BE2C (cell line): ENCODE measurements around the gene CAMK2D.

Source experiments
- DNase-seq: peaks from one replicate; pipeline ENCODE4 v3.0.0-alpha.2; 2020
- H3K27me3 ChIP-seq: fragments of 250-450 bp; sonication (Bioruptor Pico); 2 replicates; pipeline ENCODE4 v1.5.1; 2020; ENCODE audit warnings: mild to moderate bottlenecking
- H3K36me3 ChIP-seq: fragments of 250-450 bp; sonication (Bioruptor Pico); 2 replicates; pipeline ENCODE4 v1.5.1; 2020; ENCODE audit warnings: mild to moderate bottlenecking
- H3K4me1 ChIP-seq: fragments of 250-450 bp; sonication (Bioruptor Pico); 2 replicates; pipeline ENCODE4 v1.5.1; 2020
- H3K4me3 ChIP-seq: 2 replicates; pipeline ENCODE4 v1.5.1; 2011; ENCODE audit warnings: low read depth, low read length
- H3K9me3 ChIP-seq: fragments of 250-450 bp; sonication (Bioruptor Pico); 2 replicates; pipeline ENCODE4 v1.5.1; 2020
- CTCF ChIP-seq: IDR thresholded peaks from 2 replicates; pipeline ENCODE4 v1.5.1; 2012; ENCODE audit warnings: mild to moderate bottlenecking, low read depth, low read length

The CAMK2D gene

GRCh38 chr4:113561758-113562157 lies 199.8 kb downstream of the CAMK2D start:
- no peaks in the 10 kb centered on the region for H3K27me3 ChIP-seq
- H3K36me3 ChIP-seq = no peaks in the 10 kb centered on the region
- no peaks in the 10 kb centered on the region for H3K4me1 ChIP-seq
- H3K4me3 ChIP-seq = no peak overlapping the region
- TF ChIP-seq CTCF = no peak
- DNase-seq = no peak
- H3K9me3 ChIP-seq = no peaks in the 10 kb centered on the region

- H3K9me3 ChIP-seq = no peaks in the 10 kb centered on the region
- no peaks in the 10 kb centered on the region for H3K27me3 ChIP-seq
- no peaks in the 10 kb centered on the region for H3K36me3 ChIP-seq
- TF ChIP-seq CTCF = no peak
- no peaks in the 10 kb centered on the region for H3K4me1 ChIP-seq
- H3K4me3 ChIP-seq = no peak overlapping the region
- DNase-seq = no peak
Measured at GRCh38 chr4:113561092-113561491, 200.4 kb downstream of the CAMK2D start.

GRCh38 chr4:113560579-113560978 lies 201.0 kb downstream of the CAMK2D start:
- Histone ChIP-seq H3K4me1 (peaks cover 1% of the 10 kb centered on the region), H3K9me3 (no peaks in the 10 kb centered on the region), H3K27me3 (no peaks in the 10 kb centered on the region), H3K4me3 (no peak overlapping the region), H3K36me3 (no peaks in the 10 kb centered on the region)
- DNase-seq = no peak
- no peak for TF ChIP-seq CTCF

- H3K4me3 ChIP-seq = no peak overlapping the region
- H3K4me1 ChIP-seq = peaks cover 8% of the 10 kb centered on the region
- no peaks in the 10 kb centered on the region for H3K36me3 ChIP-seq
- H3K27me3 ChIP-seq = no peaks in the 10 kb centered on the region
- no peak for TF ChIP-seq CTCF
- no peaks in the 10 kb centered on the region for H3K9me3 ChIP-seq
- DNase-seq = no peak
Measured at GRCh38 chr4:113559947-113560346, 201.6 kb downstream of the CAMK2D start.

GRCh38 chr4:113556382-113557134 lies 205.0 kb downstream of the CAMK2D start:
- H3K27me3 ChIP-seq = no peaks in the 10 kb centered on the region
- no peak for TF ChIP-seq CTCF
- no peak overlapping the region for H3K4me3 ChIP-seq

GRCh38 chr4:113555868-113556267 lies 205.7 kb downstream of the CAMK2D start:
- DNase-seq = peak; percentile 15
- H3K27me3 ChIP-seq = no peaks in the 10 kb centered on the region
- no peak for TF ChIP-seq CTCF
- H3K4me3 ChIP-seq = no peak overlapping the region
- H3K9me3 ChIP-seq = no peaks in the 10 kb centered on the region
- H3K4me1 ChIP-seq = peaks cover 8% of the 10 kb centered on the region
- H3K36me3 ChIP-seq = no peaks in the 10 kb centered on the region

More at GRCh38 chr4:113556382-113557134, 205.0 kb downstream of the CAMK2D start:
- DNase-seq = no peak
- Histone ChIP-seq H3K4me1 (peaks cover 8% of the 10 kb centered on the region), H3K36me3 (no peaks in the 10 kb centered on the region), H3K9me3 (no peaks in the 10 kb centered on the region)
